ENCODE results near the gene L3MBTL1. TPM values are rescaled to one million over a fixed set of nuclear protein-coding genes. Genes with fewer than 3 reads are reported as not detected.

The L3MBTL1 gene
- total RNA-seq, 4 donors from 2014 or later, result 12.5 to 45.3 (median 29.2) TPM

GRCh38 chr20:43541214-43541613 lies 33.7 kb downstream of the L3MBTL1 start:
- Histone ChIP-seq H3K4me3 (replicated peaks in 1 of 3) (no peak overlapping the region), H3K36me3 (no peaks in the 10 kb centered on the region), H3K9me3 (no peaks in the 10 kb centered on the region), H3K27me3 (no peaks in the 10 kb centered on the region), H3K4me1 (no peaks in the 10 kb centered on the region), H3K27ac (no peak overlapping the region)
- TF ChIP-seq POLR2A (IDR thresholded peaks at IDR 0.05), result no peak
- no peak for TF ChIP-seq CTCF (IDR thresholded peaks at IDR 0.05)
- 77 to 82% methylated on average over 2 of the region's 2 CpGs for WGBS, 2 donors
- intact Hi-C loops (cut with DNase I), result no loop called here
- no peak for DNase-seq

- WGBS, 2 donors, result 87 to 91% methylated on average over 5 of the region's 5 CpGs
- no peak overlapping the region for H3K27ac ChIP-seq
- no peaks in the 10 kb centered on the region for H3K27me3 ChIP-seq
- H3K4me1 ChIP-seq, result no peaks in the 10 kb centered on the region
- DNase-seq, result no peak
- intact Hi-C loops (cut with DNase I), result no loop called here
- H3K4me3 ChIP-seq (replicated peaks in 1 of 3), result no peak overlapping the region
- H3K36me3 ChIP-seq, result no peaks in the 10 kb centered on the region
- TF ChIP-seq CTCF (IDR thresholded peaks at IDR 0.05), result no peak
- TF ChIP-seq POLR2A (IDR thresholded peaks at IDR 0.05), result no peak
- no peaks in the 10 kb centered on the region for H3K9me3 ChIP-seq
Observed at GRCh38 chr20:43542161-43542560, 34.7 kb downstream of the L3MBTL1 start.

- H3K4me1 ChIP-seq, result no peaks in the 10 kb centered on the region
- TF ChIP-seq POLR2A (IDR thresholded peaks at IDR 0.05) (no peak), CTCF (IDR thresholded peaks at IDR 0.05) (no peak)
- 69 to 81% methylated on average over 4 of the region's 4 CpGs for WGBS, 2 donors
- intact Hi-C loops (cut with DNase I), result no loop called here
- H3K27ac ChIP-seq, result no peak overlapping the region
- no peak overlapping the region for H3K4me3 ChIP-seq (replicated peaks in 1 of 3)
- no peak for DNase-seq
- H3K9me3 ChIP-seq, result no peaks in the 10 kb centered on the region
- H3K36me3 ChIP-seq, result no peaks in the 10 kb centered on the region
- H3K27me3 ChIP-seq, result no peaks in the 10 kb centered on the region
Observed at GRCh38 chr20:43542674-43543073, 35.2 kb downstream of the L3MBTL1 start.

GRCh38 chr20:43543138-43543537 lies 35.6 kb downstream of the L3MBTL1 start:
- Histone ChIP-seq H3K4me3 (replicated peaks in 1 of 3) (no peak overlapping the region), H3K9me3 (no peaks in the 10 kb centered on the region), H3K27ac (no peak overlapping the region), H3K27me3 (no peaks in the 10 kb centered on the region), H3K4me1 (no peaks in the 10 kb centered on the region), H3K36me3 (no peaks in the 10 kb centered on the region)
- intact Hi-C loops (cut with DNase I), result no loop called here
- TF ChIP-seq POLR2A (IDR thresholded peaks at IDR 0.05) (no peak), CTCF (IDR thresholded peaks at IDR 0.05) (no peak)
- 91 to 92% methylated on average over 5 of the region's 5 CpGs for WGBS, 2 donors
- DNase-seq, result no peak

GRCh38 chr20:43544501-43544900 lies 37.0 kb downstream of the L3MBTL1 start:
- intact Hi-C loops (cut with DNase I), result no loop called here
- Histone ChIP-seq H3K27me3 (no peaks in the 10 kb centered on the region), H3K9me3 (no peaks in the 10 kb centered on the region), H3K36me3 (no peaks in the 10 kb centered on the region), H3K4me1 (no peaks in the 10 kb centered on the region), H3K27ac (no peak overlapping the region), H3K4me3 (replicated peaks in 1 of 3) (no peak overlapping the region)
- no peak for TF ChIP-seq POLR2A (IDR thresholded peaks at IDR 0.05)
- no peak for TF ChIP-seq CTCF (IDR thresholded peaks at IDR 0.05)
- WGBS, 2 donors, result 95% methylated on average over 9 of the region's 9 CpGs
- no peak for DNase-seq

Measured in thyroid gland (tissue), 4 donors.